Measurements from ENCODE around the gene CD274. TPM values are rescaled to one million over a fixed set of nuclear protein-coding genes. Genes with fewer than 3 reads are reported as not detected.

The CD274 gene
- total RNA-seq, 1 donor from 2014 or later: 61.7 TPM

DNA sequence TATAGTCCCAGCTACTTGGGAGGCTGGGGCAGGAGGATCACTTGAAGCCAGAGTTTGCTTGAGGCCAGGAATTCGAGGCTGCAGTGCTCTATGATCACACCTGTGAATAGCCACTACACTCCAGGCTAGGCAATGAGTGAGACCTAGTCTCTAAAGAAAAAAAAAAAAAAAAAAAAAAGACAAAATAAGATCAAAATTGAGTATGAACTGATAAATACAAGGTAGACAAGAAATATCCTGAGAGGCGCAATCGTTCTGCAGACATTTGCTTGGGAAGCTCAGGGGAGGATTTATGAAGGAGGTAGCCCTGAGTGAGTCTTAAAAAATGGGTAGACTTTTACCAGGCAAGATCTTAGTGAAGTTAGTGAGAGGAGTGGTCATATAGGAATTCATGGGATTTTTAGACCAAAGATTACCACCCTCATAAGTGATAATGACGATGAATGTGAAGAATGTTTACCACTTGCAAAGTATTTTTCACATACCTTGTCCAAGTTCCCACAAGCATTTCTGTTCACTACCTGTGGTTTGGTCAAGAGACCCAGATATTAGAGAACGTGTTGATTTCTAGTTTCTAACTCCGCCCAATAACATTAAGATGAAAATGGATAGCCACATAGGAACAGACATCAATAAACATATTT, 64.4 kb downstream of the CD274 start:
- Mint-ChIP-seq H3K27me3 (ENCODE audit: insufficient read depth) (peaks cover under 1% of the 10 kb centered on the region), H3K4me1 (ENCODE audit: low read depth) (peaks cover 76% of the 10 kb centered on the region), H3K36me3 (ENCODE audit: low read depth) (peaks cover 12% of the 10 kb centered on the region), H3K27ac (no peak overlapping the region), H3K4me3 (no peak overlapping the region), H3K9me3 (no peaks in the 10 kb centered on the region)
- no peak for DNase-seq (ENCODE audit: low spot score)
- intact Hi-C loops (cut with micrococcal nuclease): loop anchor here (5.0 kb wide), 1 partner anchor 532 kb away; no protein-coding TSS in a partner anchor

- intact Hi-C loops (cut with micrococcal nuclease): no loop called here
- peaks cover 15% of the 10 kb centered on the region for H3K36me3 Mint-ChIP-seq (ENCODE audit: low read depth)
- peaks cover 73% of the 10 kb centered on the region for H3K4me1 Mint-ChIP-seq (ENCODE audit: low read depth)
- H3K9me3 Mint-ChIP-seq: no peaks in the 10 kb centered on the region
- no peak overlapping the region for H3K4me3 Mint-ChIP-seq
- no peak overlapping the region for H3K27ac Mint-ChIP-seq
- DNase-seq (ENCODE audit: low spot score): no peak
- H3K27me3 Mint-ChIP-seq (ENCODE audit: insufficient read depth): peaks cover 1% of the 10 kb centered on the region
Observed at GRCh38 chr9:5515261-5515650, 64.9 kb downstream of the CD274 start.

DNA sequence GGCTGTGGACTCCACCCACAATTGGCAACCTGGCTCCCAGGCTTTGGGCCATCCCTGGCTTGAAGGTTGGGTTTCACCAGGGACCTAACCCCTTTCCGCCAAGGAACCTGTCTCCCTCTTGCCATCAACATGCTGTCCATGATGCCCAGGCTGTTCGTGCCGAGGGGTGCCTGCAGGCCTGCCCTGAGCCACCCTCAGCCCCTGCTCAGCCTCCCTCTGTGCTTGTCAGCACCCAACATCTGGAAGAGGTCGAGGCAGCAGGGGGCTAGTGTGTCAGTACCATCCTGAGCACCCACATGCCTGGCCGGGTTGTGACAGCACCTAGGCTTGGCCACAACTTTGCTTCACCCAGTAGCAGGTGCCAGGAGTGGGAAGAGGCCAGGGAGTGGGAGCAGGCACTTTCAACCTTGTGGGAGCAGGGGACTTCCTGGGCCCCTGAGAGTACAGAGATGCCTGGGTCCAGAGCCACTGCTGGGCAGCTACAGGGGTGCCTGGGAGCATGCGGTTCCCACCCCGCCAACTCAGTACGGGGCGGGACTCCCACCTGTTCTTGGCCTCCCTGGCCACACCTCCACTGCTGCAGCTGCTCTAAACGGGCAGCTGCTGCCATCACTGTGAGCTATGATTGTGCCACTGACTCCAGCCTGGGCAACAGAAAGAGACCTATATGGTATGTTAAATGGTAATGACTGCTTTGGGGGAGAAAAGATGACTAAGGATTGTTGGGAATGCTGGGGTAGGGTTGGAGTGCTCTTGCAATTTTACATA, 66.3 kb downstream of the CD274 start:
- peaks cover 18% of the 10 kb centered on the region for H3K36me3 Mint-ChIP-seq (ENCODE audit: low read depth)
- H3K4me3 Mint-ChIP-seq: no peak overlapping the region
- no peaks in the 10 kb centered on the region for H3K9me3 Mint-ChIP-seq
- DNase-seq (ENCODE audit: low spot score): no peak
- no peak overlapping the region for H3K27ac Mint-ChIP-seq
- intact Hi-C loops (cut with micrococcal nuclease): no loop called here
- peaks cover 1% of the 10 kb centered on the region for H3K27me3 Mint-ChIP-seq (ENCODE audit: insufficient read depth)
- peaks cover 59% of the 10 kb centered on the region for H3K4me1 Mint-ChIP-seq (ENCODE audit: low read depth)

DNA sequence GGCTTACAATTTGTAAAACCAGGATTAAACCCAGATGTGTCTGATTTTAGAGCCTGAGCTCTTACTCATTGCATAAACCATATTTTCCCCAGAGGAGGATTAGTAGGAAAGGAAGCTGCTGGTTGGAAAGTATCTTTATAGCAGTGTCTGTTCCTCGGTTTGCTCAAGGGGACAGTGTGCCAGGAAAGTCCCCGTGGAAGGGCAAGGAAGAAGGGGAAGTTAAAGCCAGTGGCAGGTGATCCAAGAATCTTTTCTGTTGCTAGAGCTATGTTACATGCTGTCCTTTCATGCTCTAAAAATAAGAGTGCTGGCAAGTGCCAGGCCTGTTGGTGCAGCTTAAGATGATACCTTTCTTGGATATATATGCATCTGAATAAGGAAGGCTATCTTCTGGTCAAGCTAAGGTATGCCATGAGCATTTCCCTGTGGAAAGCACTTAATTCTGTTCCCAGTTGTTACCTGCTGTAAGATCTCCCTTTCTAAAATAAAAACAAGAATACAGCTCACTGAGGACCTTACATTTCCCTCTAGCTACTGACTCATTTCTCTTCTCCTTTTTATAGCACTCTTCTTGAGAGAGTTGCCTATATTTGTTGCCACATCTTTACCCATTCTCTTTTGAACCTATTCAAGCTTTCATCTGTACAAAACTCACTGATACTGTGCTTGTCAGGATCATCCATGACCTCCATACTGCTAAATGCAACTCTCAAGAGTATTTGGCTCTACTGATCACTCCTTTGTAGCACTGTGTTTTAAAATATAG, 68.0 kb downstream of the CD274 start:
- DNase-seq (ENCODE audit: low spot score): no peak
- peaks cover 47% of the 10 kb centered on the region for H3K4me1 Mint-ChIP-seq (ENCODE audit: low read depth)
- intact Hi-C loops (cut with micrococcal nuclease): loop anchor here (1.0 to 2.0 kb wide), 2 partner anchors 8 to 60 kb away; partner anchors contain the start of gene PDCD1LG2

GRCh38 chr9:5518937-5519319, 68.6 kb downstream of the CD274 start:
- Mint-ChIP-seq H3K4me1 (ENCODE audit: low read depth) (peaks cover 46% of the 10 kb centered on the region), H3K36me3 (ENCODE audit: low read depth) (peaks cover 36% of the 10 kb centered on the region), H3K9me3 (no peaks in the 10 kb centered on the region), H3K4me3 (no peak overlapping the region), H3K27ac (peak overlapping the region; percentile 53), H3K27me3 (ENCODE audit: insufficient read depth) (peaks cover 4% of the 10 kb centered on the region)
- DNase-seq (ENCODE audit: low spot score): no peak
- intact Hi-C loops (cut with micrococcal nuclease): loop anchor here (1.0 to 2.0 kb wide), 2 partner anchors 9 to 60 kb away; partner anchors contain the start of gene PDCD1LG2

More for the DNA sequence above, 68.0 kb downstream of the CD274 start:
- Mint-ChIP-seq H3K36me3 (ENCODE audit: low read depth) (peaks cover 30% of the 10 kb centered on the region), H3K27ac (peak overlapping the region; percentile 53), H3K27me3 (ENCODE audit: insufficient read depth) (peaks cover 1% of the 10 kb centered on the region), H3K4me3 (no peak overlapping the region), H3K9me3 (no peaks in the 10 kb centered on the region)

Other genes with a start within 250 kb of the CD274 start
- gene INSL4, start 219.1 kb upstream of the CD274 start, total RNA-seq: 0.10 TPM in 1 of 2 replicates, not detected in the other
- gene RLN2, start 145.8 kb upstream of the CD274 start, total RNA-seq: 1.1 and 1.5 TPM in 2 replicates
- gene RLN1, start 110.7 kb upstream of the CD274 start, total RNA-seq: 0.70 TPM in 1 of 2 replicates, not detected in the other
- gene PLGRKT, start 12.6 kb upstream of the CD274 start, total RNA-seq: 43.8 and 44.8 TPM in 2 replicates
- 1.1 and 1.4 TPM in 2 replicates for gene PDCD1LG2, start 60.0 kb downstream of the CD274 start, total RNA-seq
- 20.9 and 22.3 TPM in 2 replicates for gene RIC1, start 178.6 kb downstream of the CD274 start, total RNA-seq

All from activated T-helper 1 cell treated with anti-CD3 and anti-CD28 coated beads, Interleukin-12 subunit alpha, Interleukin-12 subunit beta, Interleukin-2, Interleukin-4 antibody, amounts not matched to agents 30 ng/mL and 10 ng/mL and 1 ng/mL, durations not matched to agents 14 hours and 24 hours and 36 hours (primary cell).